GM12878 (cell line): Measurements from ENCODE around the gene CHAF1A. TPM values are rescaled to one million over a fixed set of nuclear protein-coding genes. Genes with fewer than 3 reads are reported as not detected.

Experiments used
- ATAC-seq: fragments of 200-7000 bp; cut with Tn5 transposase; 3 replicates; pipeline ENCODE4 v1.9.1; 2020; ENCODE audit warnings: mild to moderate bottlenecking, moderate library complexity
- BruUV-seq: library from RNA; stranded (reverse); fragments of 400-500 nt; replicated peaks from 2 replicates; lab custom pipeline; 2021; lab: Mats Ljungman, UMichigan
- CTCF ChIA-PET: fragments of 300-600 bp; sonication (Branson Sonifier 250); formaldehyde crosslinking; extraction: SDS; loops from one replicate; lab custom pipeline; 2021; ENCODE audit warnings: inconsistent platforms; lab: Yijun Ruan, JAX
- POLR2A ChIA-PET: fragments of 350-600 bp; formaldehyde crosslinking; extraction: SDS; loops from one replicate; lab custom pipeline; 2021; ENCODE audit warnings: inconsistent platforms; lab: Charles Lee
- RAD21 ChIA-PET: fragments of 300-600 bp; sonication (Branson Sonifier 250); formaldehyde crosslinking; loops from one replicate; lab custom pipeline; 2023; ENCODE audit warnings: antibody characterized with exemption; ENCODE audit not compliant: unreplicated experiment; lab: Charles Lee
- SMC1A ChIA-PET: fragments of 300-600 bp; sonication (Branson Sonifier 250); formaldehyde crosslinking; loops from one replicate; lab custom pipeline; 2023; ENCODE audit not compliant: unreplicated experiment, uncharacterized antibody; lab: Charles Lee
- DNase-seq: peaks from one replicate; pipeline ENCODE4 v3.0.0-alpha.2; 2011; ENCODE audit warnings: low read depth, low spot score
- FAIRE-seq: peaks from 3 replicates; lab custom pipeline; 2011; peaks lifted over from hg19 to GRCh38; lab: Jason Lieb, UNC
- H2AFZ ChIP-seq: 2 replicates; pipeline ENCODE4 v1.6.0; 2011; ENCODE audit warnings: low read depth, low read length, control low read depth; ENCODE audit not compliant: control insufficient read depth
- H3K27ac ChIP-seq: 2 replicates; pipeline ENCODE4 v1.5.1; 2011; ENCODE audit warnings: control low read depth; ENCODE audit not compliant: control insufficient read depth, insufficient read depth
- H3K27me3 ChIP-seq, 2 experiments: replicated peaks in 1 of 2; 2 replicates each; pipeline versions ENCODE4 v1.6.0 to v1.6.1; 2011; ENCODE audit warnings: low read length in 1 of 2; ENCODE audit not compliant: control insufficient read depth in 2 of 2, insufficient read depth in 2 of 2
- H3K36me3 ChIP-seq, 2 experiments: 2 replicates each; pipeline ENCODE4 v1.5.1; 2011; ENCODE audit warnings: low read length in 1 of 2; ENCODE audit not compliant: control insufficient read depth in 2 of 2, insufficient read depth in 2 of 2
- H3K4me1 ChIP-seq: 2 replicates; pipeline ENCODE4 v1.6.1; 2011; ENCODE audit warnings: mild to moderate bottlenecking, low read length, moderate library complexity, mixed read lengths; ENCODE audit not compliant: control insufficient read depth, insufficient read depth
- H3K4me2 ChIP-seq: 2 replicates; pipeline ENCODE4 v1.6.0; 2011; ENCODE audit warnings: control low read depth; ENCODE audit not compliant: control insufficient read depth, insufficient read depth
- H3K4me3 ChIP-seq: fragments of 200-600 bp; sonication (generic); 2 replicates; pipeline ENCODE4 v1.5.1; 2016
- H3K79me2 ChIP-seq: 2 replicates; pipeline ENCODE4 v1.6.0; 2011; ENCODE audit warnings: low read length; ENCODE audit not compliant: control insufficient read depth, insufficient read depth
- H3K9ac ChIP-seq: 2 replicates; pipeline ENCODE4 v1.8.0; 2011; ENCODE audit warnings: low read length, control low read depth, mixed read lengths; ENCODE audit not compliant: control insufficient read depth, insufficient read depth
- H3K9me3 ChIP-seq: replicated peaks from 3 replicates; pipeline ENCODE4 v1.5.1; 2011; ENCODE audit warnings: mild to moderate bottlenecking, low read length; ENCODE audit not compliant: control insufficient read depth, insufficient read depth
- H4K20me1 ChIP-seq: 2 replicates; pipeline ENCODE4 v1.6.0; 2011; ENCODE audit not compliant: control insufficient read depth, insufficient read depth
- BCL11A ChIP-seq: IDR thresholded peaks from 2 replicates; pipeline ENCODE4 v1.6.1; 2011; ENCODE audit warnings: low read depth, low read length
- BMI1 ChIP-seq: fragments of 450-650 bp; IDR thresholded peaks from 2 replicates; pipeline ENCODE4 v1.6.1; 2016; ENCODE audit warnings: mild to moderate bottlenecking, moderate library complexity, borderline replicate concordance
- CBX5 ChIP-seq: sonication (generic); IDR thresholded peaks from 2 replicates; pipeline ENCODE4 v1.6.1; 2016; ENCODE audit warnings: low read depth, moderate library complexity, mild to moderate bottlenecking, inconsistent platforms
- LARP7 ChIP-seq: fragments of 450-650 bp; IDR thresholded peaks from 2 replicates; pipeline ENCODE4 v1.6.1; 2017; ENCODE audit warnings: mild to moderate bottlenecking
- NR2C2 ChIP-seq: IDR thresholded peaks from 2 replicates; pipeline ENCODE4 v1.6.1; 2011; ENCODE audit warnings: borderline replicate concordance, low read depth; ENCODE audit not compliant: control insufficient read depth, insufficient read length
- NR2F1 ChIP-seq: fragments of 450-650 bp; conservative IDR thresholded peaks from 2 replicates; pipeline ENCODE4 v1.6.1; 2017; ENCODE audit warnings: mild to moderate bottlenecking
- PAX5 ChIP-seq: IDR thresholded peaks from 2 replicates; pipeline ENCODE4 v1.6.1; 2011; ENCODE audit warnings: low read depth, low read length, borderline replicate concordance
- POLR2AphosphoS5 ChIP-seq: IDR thresholded peaks from 2 replicates; pipeline ENCODE4 v1.6.1; 2011; ENCODE audit warnings: mild to moderate bottlenecking, low read length, inconsistent platforms
- RBBP5 ChIP-seq: fragments of 200-600 bp; sonication (generic); conservative IDR thresholded peaks from 2 replicates; pipeline ENCODE4 v1.6.1; 2016
- SIX5 ChIP-seq: IDR thresholded peaks from 2 replicates; pipeline ENCODE4 v1.6.1; 2011; ENCODE audit warnings: mild to moderate bottlenecking, low read depth, low read length, moderate library complexity; ENCODE audit not compliant: severe bottlenecking
- SMARCA5 ChIP-seq: fragments of 450-650 bp; IDR thresholded peaks from 2 replicates; pipeline ENCODE4 v1.6.1; 2017; ENCODE audit warnings: mild to moderate bottlenecking
- USF2 ChIP-seq: IDR thresholded peaks from 2 replicates; pipeline ENCODE4 v1.6.1; 2011; ENCODE audit warnings: low read depth, low read length, improper control_type of control experiment, borderline replicate concordance
- YY1 ChIP-seq: IDR thresholded peaks from 2 replicates; pipeline ENCODE4 v1.6.1; 2011; ENCODE audit warnings: low read depth, mild to moderate bottlenecking, low read length
- WGBS: methylation state at CpG from one replicate; pipeline ENCODE4 v1.1.6; 2016; ENCODE audit warnings: low lambda C conversion rate; ENCODE audit not compliant: insufficient replicate concordance, insufficient coverage; ENCODE audit errors: missing lambda C conversion rate; 5-methylcytosine and 5-hydroxymethylcytosine counted together
- in situ Hi-C: fragments of 300-500 bp; cut with MboI; formaldehyde crosslinking; loops from 9 replicates; pipeline ENCODE4 v1.14.3; 2018; ENCODE audit warnings: mixed read lengths
- intact Hi-C: fragments of 100-400 bp; cut with micrococcal nuclease; formaldehyde crosslinking; loops from one replicate; pipeline ENCODE4 v1.14.2; 2022; ENCODE audit not compliant: unreplicated experiment
- polyA plus RNA-seq, 11 experiments: library from polyadenylated mRNA; depleted of rRNA in 4 of 11; unstranded in 6 of 11; stranded (reverse) in 5 of 11; fragments of >200 nt; fragmentation: Nextera tagmentation in 4 of 11; fragmentation: Illumina TruSeq in 1 of 11; extraction: Ambion mirVana in 4 of 11; extraction: Trizol in 1 of 11; gene quantifications; 1 replicate in 1 of 11; 2 replicates in 10 of 11; pipeline versions ENCODE4 v1.2.1 to v1.2.3, GENCODE V29; 2011 to 2016; ENCODE audit warnings: inconsistent platforms in 2 of 11, missing spikeins in 2 of 11, low read depth in 1 of 11
- total RNA-seq, 4 experiments: library from RNA; depleted of rRNA in 3 of 4; stranded (reverse); fragments of >200 nt in 3 of 4; fragmentation: Illumina TruSeq in 1 of 4; extraction: Trizol in 1 of 4; gene quantifications; 2 replicates each; pipeline versions ENCODE4 v1.2.1 to v1.2.3, GENCODE V29; 2013 to 2021
- TF ChIP-seq, protein P1 (sequence below): fragments of 450-650 bp; IDR thresholded peaks from 2 replicates; pipeline ENCODE4 v1.6.1; 2017; ENCODE audit warnings: low read depth, mild to moderate bottlenecking, moderate library complexity
- TF ChIP-seq, protein P2 (sequence below): IDR thresholded peaks from 2 replicates; pipeline ENCODE4 v1.6.1; 2012; ENCODE audit warnings: low read depth, low read length, improper control_type of control experiment
- TF ChIP-seq, protein P3 (sequence below): fragments of 150-350 bp; IDR thresholded peaks from 2 replicates; pipeline ENCODE4 v1.6.1; 2014; ENCODE audit warnings: mild to moderate bottlenecking, low read depth, low read length

The CHAF1A gene
- total and polyA plus RNA-seq, 10 of the 15 experiments (the other 5 are each of a cell fraction or from before 2014, with no cell fraction given), result 1.3 to 69.1 (median 34.2) TPM

DNA sequence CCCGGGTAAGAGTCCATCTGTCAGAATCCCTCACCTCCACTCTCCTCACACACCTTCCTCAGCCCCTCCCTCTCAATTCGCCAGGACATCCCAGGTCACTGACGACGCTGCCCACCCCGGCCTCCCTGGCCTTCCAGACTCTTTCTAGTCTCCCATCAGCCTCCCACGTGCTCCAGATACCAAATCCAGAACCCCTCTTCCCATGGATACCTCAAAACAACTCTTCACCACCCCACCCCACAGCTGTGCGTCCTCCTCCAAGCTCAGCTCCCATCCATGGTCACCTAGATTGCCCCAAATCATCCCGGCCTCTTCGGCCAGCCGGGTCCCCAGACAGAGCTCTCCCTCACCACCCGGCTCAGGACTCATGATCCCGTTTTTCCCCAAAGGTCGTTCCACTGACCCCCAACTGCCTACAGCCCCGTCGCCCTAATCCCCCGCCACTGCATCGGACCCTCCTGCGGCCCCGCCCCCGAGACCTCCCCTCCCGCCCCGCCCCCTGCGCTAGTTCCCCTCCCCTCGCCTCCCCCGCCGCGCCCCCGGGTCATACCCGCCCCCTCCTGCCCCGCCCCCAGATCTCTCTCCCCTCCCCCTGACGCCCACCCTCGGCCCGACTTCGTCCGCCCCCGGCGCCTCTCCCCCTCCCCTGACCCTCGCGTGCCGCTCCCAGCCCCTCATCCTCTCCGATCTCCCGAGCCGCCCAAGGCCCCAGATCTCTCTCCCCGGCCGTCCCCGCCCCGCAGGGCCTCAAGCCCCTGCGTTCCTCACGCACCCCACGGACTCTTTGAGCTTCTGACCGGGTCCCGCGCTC, 54.6 kb downstream of the CHAF1A start (continued):
- TF ChIP-seq BCL11A (no peak), POLR2AphosphoS5 (no peak), NR2F1 (no peak), BMI1 (no peak)
- TF ChIP-seq, protein P1, sequence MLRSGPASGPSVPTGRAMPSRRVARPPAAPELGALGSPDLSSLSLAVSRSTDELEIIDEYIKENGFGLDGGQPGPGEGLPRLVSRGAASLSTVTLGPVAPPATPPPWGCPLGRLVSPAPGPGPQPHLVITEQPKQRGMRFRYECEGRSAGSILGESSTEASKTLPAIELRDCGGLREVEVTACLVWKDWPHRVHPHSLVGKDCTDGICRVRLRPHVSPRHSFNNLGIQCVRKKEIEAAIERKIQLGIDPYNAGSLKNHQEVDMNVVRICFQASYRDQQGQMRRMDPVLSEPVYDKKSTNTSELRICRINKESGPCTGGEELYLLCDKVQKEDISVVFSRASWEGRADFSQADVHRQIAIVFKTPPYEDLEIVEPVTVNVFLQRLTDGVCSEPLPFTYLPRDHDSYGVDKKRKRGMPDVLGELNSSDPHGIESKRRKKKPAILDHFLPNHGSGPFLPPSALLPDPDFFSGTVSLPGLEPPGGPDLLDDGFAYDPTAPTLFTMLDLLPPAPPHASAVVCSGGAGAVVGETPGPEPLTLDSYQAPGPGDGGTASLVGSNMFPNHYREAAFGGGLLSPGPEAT, result no peak

DNA sequence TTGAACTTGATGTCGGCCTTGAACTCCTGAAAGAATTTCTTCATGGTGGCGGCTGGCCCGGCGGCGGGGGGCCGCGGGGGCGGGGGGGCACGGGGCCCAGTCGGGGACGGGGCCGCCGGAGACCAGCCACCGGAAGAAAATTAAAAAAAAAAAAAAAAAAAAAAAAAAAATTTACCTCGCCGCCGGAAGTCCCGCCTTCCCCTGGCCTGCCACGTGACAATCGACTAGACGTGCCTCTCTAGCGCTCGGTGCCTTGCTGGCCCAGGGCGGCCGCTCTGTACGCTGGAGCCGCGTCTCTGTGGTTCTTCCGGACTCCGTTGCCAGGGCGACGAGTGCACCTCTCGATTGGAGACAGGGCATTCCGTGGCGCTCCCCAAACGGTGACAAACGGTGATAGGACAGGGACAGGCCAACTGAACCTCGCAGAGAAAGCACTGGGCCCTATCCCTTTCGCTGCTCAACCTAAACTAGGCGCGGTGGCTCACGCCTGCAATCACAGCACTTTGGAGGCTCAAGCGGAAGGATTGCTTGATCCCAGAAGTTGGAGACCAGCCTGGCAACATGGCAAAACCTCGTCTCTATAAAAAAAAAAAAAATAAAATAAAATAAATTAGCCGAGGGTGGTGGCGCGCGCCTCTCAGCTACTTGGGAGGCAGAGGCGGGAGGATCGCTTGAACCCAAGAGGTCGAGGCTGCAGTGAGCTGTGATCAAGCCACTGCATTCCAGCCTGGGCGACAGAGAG, 55.4 kb downstream of the CHAF1A start, which contains the start of gene UBXN6:
Gene UBXN6, minus strand, starts transcription at position 141 of the 742 bp plus-strand sequence. Its CDS starts 97 bp downstream, at position 44.
- no TSS peak for BruUV-seq
- FAIRE-seq (peak; percentile 100), ATAC-seq (peak; percentile 90), DNase-seq (peak; percentile 86)
- H3K4me2 ChIP-seq, result peak within 1 kb of the TSS; percentile 97
- POLR2A ChIA-PET, result interaction anchor here (0.6 to 2.0 kb wide), 2 partner anchors 14 to 56 kb away, joined by 3 to 5 read pairs; partner anchors contain the start of gene CHAF1A
- H3K9ac ChIP-seq, result peak within 1 kb of the TSS; percentile 61
- CTCF ChIA-PET, result interaction anchor here (1.0 kb wide), 1 partner anchor 68 kb away, joined by 3 read pairs; no protein-coding TSS in a partner anchor
- no peaks in the 10 kb centered on the region for H4K20me1 ChIP-seq
- intact Hi-C loops, result loop anchor here (1.0 kb wide), 1 partner anchor 56 kb away; the partner anchor contains the start of gene CHAF1A
- in situ Hi-C loops, result no loop called here
- H3K36me3 ChIP-seq, result peaks cover 3 to 4% of the 10 kb centered on the region in 2 experiments
- H3K79me2 ChIP-seq, result peaks cover 5% of the 10 kb centered on the region
- WGBS, result 22% methylated on average over 34 of the region's 52 CpGs
- peak within 1 kb of the TSS; percentile 85 for H3K4me3 ChIP-seq
- no peaks in the 10 kb centered on the region for H3K4me1 ChIP-seq
- RAD21 ChIA-PET, result interaction anchor here (0.7 to 1.4 kb wide), 2 partner anchors 56 kb away, joined by 3 to 4 read pairs; partner anchors contain the start of gene CHAF1A
- peak within 1 kb of the TSS; percentile 86 for H2AFZ ChIP-seq
- H3K9me3 ChIP-seq, result no peaks in the 10 kb centered on the region
- H3K27me3 ChIP-seq, result no peaks in the 10 kb centered on the region
- H3K27ac ChIP-seq, result peak within 1 kb of the TSS; percentile 61; the same call in 1 of the 2 replicates
- SMC1A ChIA-PET, result no interaction called here
- no peak for TF ChIP-seq NR2C2
- TF ChIP-seq RBBP5, result no peak
- peak; percentile 83 for TF ChIP-seq USF2
- TF ChIP-seq SIX5, result peak; percentile 53
- TF ChIP-seq, protein P2, sequence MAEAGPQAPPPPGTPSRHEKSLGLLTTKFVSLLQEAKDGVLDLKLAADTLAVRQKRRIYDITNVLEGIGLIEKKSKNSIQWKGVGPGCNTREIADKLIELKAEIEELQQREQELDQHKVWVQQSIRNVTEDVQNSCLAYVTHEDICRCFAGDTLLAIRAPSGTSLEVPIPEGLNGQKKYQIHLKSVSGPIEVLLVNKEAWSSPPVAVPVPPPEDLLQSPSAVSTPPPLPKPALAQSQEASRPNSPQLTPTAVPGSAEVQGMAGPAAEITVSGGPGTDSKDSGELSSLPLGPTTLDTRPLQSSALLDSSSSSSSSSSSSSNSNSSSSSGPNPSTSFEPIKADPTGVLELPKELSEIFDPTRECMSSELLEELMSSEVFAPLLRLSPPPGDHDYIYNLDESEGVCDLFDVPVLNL, result no peak
- peak; percentile 81 for TF ChIP-seq YY1
- no peak for TF ChIP-seq SMARCA5
- TF ChIP-seq, protein P3, sequence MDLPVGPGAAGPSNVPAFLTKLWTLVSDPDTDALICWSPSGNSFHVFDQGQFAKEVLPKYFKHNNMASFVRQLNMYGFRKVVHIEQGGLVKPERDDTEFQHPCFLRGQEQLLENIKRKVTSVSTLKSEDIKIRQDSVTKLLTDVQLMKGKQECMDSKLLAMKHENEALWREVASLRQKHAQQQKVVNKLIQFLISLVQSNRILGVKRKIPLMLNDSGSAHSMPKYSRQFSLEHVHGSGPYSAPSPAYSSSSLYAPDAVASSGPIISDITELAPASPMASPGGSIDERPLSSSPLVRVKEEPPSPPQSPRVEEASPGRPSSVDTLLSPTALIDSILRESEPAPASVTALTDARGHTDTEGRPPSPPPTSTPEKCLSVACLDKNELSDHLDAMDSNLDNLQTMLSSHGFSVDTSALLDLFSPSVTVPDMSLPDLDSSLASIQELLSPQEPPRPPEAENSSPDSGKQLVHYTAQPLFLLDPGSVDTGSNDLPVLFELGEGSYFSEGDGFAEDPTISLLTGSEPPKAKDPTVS, result 0 out of 2 replicates have a peak, but pooled peaks have one; percentile 15
- TF ChIP-seq PAX5, result 0 out of 2 replicates have a peak, but pooled peaks have one; percentile 40
- no peak for TF ChIP-seq CBX5
- TF ChIP-seq LARP7, result peak; percentile 74; the same call in 1 of the 2 replicates
